HepG2 (cell line): ENCODE data around the gene AP4S1. TPM values are rescaled to one million over a fixed set of nuclear protein-coding genes. Genes with fewer than 3 reads are reported as not detected.

Experiments
- HCFC1 ChIP-seq: fragments of 150-350 bp; IDR thresholded peaks from 2 replicates; pipeline ENCODE4 v1.6.1; 2014; ENCODE audit warnings: low read depth, low read length
- HIC2 ChIP-seq: sonication (generic); formaldehyde crosslinking; IDR thresholded peaks from 2 replicates; pipeline ENCODE4 v1.9.0; 2022; ENCODE audit warnings: low read depth, missing genetic modification reagents
- KDM3A ChIP-seq: IDR thresholded peaks from 2 replicates; pipeline ENCODE4 v1.6.1; 2018; ENCODE audit warnings: low read depth, missing compliant biosample characterization
- KLF9 ChIP-seq: IDR thresholded peaks from 2 replicates; pipeline ENCODE4 v1.6.1; 2016; ENCODE audit warnings: low read depth
- MAFK ChIP-seq, 2 experiments: IDR thresholded peaks in 1 of 2; conservative IDR thresholded peaks in 1 of 2; 2 replicates each; pipeline ENCODE4 v1.6.1; 2011; ENCODE audit warnings: improper control_type of control experiment in 2 of 2, low read length in 2 of 2
- RBFOX2 ChIP-seq: fragments of 200-400 bp; formaldehyde crosslinking; IDR thresholded peaks from 2 replicates; pipeline ENCODE4 v1.6.1; 2017; ENCODE audit warnings: low read depth, mild to moderate bottlenecking, low read length
- TARDBP ChIP-seq: sonication (generic); formaldehyde crosslinking; IDR thresholded peaks from 2 replicates; pipeline ENCODE4 v1.8.0; 2022; ENCODE audit warnings: mild to moderate bottlenecking, missing genetic modification reagents
- ZBTB44 ChIP-seq: sonication (generic); formaldehyde crosslinking; IDR thresholded peaks from 2 replicates; pipeline ENCODE4 v1.4.0; 2020; ENCODE audit warnings: missing genetic modification reagents
- ZNF138 ChIP-seq: sonication (generic); formaldehyde crosslinking; IDR thresholded peaks from 2 replicates; pipeline ENCODE4 v1.5.0; 2020; ENCODE audit warnings: mild to moderate bottlenecking, low read depth, missing genetic modification reagents
- ZNF143 ChIP-seq: sonication (generic); formaldehyde crosslinking; IDR thresholded peaks from 2 replicates; pipeline ENCODE4 v1.4.0; 2020; ENCODE audit warnings: missing genetic modification reagents
- ZNF317 ChIP-seq: sonication (generic); formaldehyde crosslinking; IDR thresholded peaks from 2 replicates; pipeline ENCODE4 v1.5.0; 2020; ENCODE audit warnings: mild to moderate bottlenecking, missing genetic modification reagents
- ZNF343 ChIP-seq: sonication (generic); formaldehyde crosslinking; IDR thresholded peaks from 2 replicates; pipeline ENCODE4 v1.4.0; 2020; ENCODE audit warnings: mild to moderate bottlenecking, missing genetic modification reagents
- ZNF609 ChIP-seq: sonication (generic); formaldehyde crosslinking; IDR thresholded peaks from 2 replicates; pipeline ENCODE4 v1.4.0; 2020; ENCODE audit warnings: mild to moderate bottlenecking, missing genetic modification reagents, borderline replicate concordance
- ZNF709 ChIP-seq: sonication (generic); formaldehyde crosslinking; IDR thresholded peaks from 2 replicates; pipeline ENCODE4 v1.5.0; 2020; ENCODE audit warnings: mild to moderate bottlenecking, missing genetic modification reagents
- ZNF878 ChIP-seq: sonication (generic); formaldehyde crosslinking; IDR thresholded peaks from 2 replicates; pipeline ENCODE4 v1.8.1; 2023; ENCODE audit warnings: mild to moderate bottlenecking, missing genetic modification reagents, moderate library complexity
- ZSCAN5A ChIP-seq: sonication (generic); formaldehyde crosslinking; IDR thresholded peaks from 2 replicates; pipeline ENCODE4 v1.8.0; 2022; ENCODE audit warnings: mild to moderate bottlenecking, missing genetic modification reagents, borderline replicate concordance
- polyA plus RNA-seq, 8 experiments: library from polyadenylated mRNA; depleted of rRNA in 3 of 8; stranded (reverse) in 7 of 8; unstranded in 1 of 8; fragments of >200 nt; fragmentation: Illumina TruSeq in 4 of 8; extraction: Trizol in 4 of 8; gene quantifications; 2 replicates each; pipeline versions ENCODE4 v1.2.1 to v1.2.3, GENCODE V29; 2011 to 2016; ENCODE audit warnings: low read depth in 4 of 8, missing spikeins in 1 of 8, mixed read lengths in 1 of 8; ENCODE audit not compliant: insufficient read depth in 1 of 8
- total RNA-seq, 5 experiments: library from RNA; depleted of rRNA; stranded (reverse); fragments of >200 nt; fragmentation: Illumina TruSeq; extraction: Trizol; gene quantifications; 2 replicates each; pipeline ENCODE4 v1.2.3, GENCODE V29; 2016; ENCODE audit warnings: low read depth in 1 of 5

AP4S1 gene
- total and polyA plus RNA-seq, 2 of the 13 experiments (the other 11 are each of a cell fraction or from before 2014, with no cell fraction given), result 3.9 to 21.1 TPM

GRCh38 chr14:31090883-31091764 lies 65.7 kb downstream of the AP4S1 start (continued):
- TF ChIP-seq ZNF609, result peak; percentile 61; the same call in 1 of the 2 replicates
- TF ChIP-seq RBFOX2, result no peak
- TF ChIP-seq ZNF878 (CRISPR knock-in tag), result no peak; the same call in 1 of the 2 replicates
- no peak for TF ChIP-seq ZBTB44 (CRISPR knock-in tag)
- TF ChIP-seq ZNF138 (CRISPR knock-in tag), result no peak
- TF ChIP-seq ZSCAN5A (CRISPR knock-in tag), result no peak
- TF ChIP-seq ZNF143 (CRISPR knock-in tag), result peak; percentile 44; the same call in 1 of the 2 replicates
- TF ChIP-seq ZNF317 (CRISPR knock-in tag), result peak; percentile 77; the same call in 1 of the 2 replicates
- TF ChIP-seq HIC2 (CRISPR knock-in tag), result no peak; the same call in 1 of the 2 replicates
- no peak for TF ChIP-seq KDM3A (CRISPR knock-in tag)
- TF ChIP-seq ZNF709 (CRISPR knock-in tag), result no peak
- TF ChIP-seq KLF9 (CRISPR knock-in tag), result peak; percentile 14; the same call in 1 of the 2 replicates
- TF ChIP-seq MAFK (conservative IDR thresholded peaks at IDR 0.05 in 1 of 2, IDR thresholded peaks at IDR 0.05 in 1 of 2; ENCODE audit: low read length in 2 of 2), result peak in 1 of 2 experiments; percentile 38; a peak in 1 of 4 replicates
- TF ChIP-seq HCFC1, result peak; percentile 10; the same call in 1 of the 2 replicates
- TF ChIP-seq TARDBP (CRISPR knock-in tag), result peak; percentile 55
- no peak for TF ChIP-seq ZNF343 (CRISPR knock-in tag)
